HG02588 (cell line): Measurements from ENCODE around the gene RHBDF1.

Experiments used
- ATAC-seq: cut with Tn5 transposase; IDR thresholded peaks from one replicate; pipeline ENCODE4 v1.9.1; 2021; ENCODE audit warnings: mild to moderate bottlenecking, moderate library complexity; ENCODE audit not compliant: unreplicated experiment

The RHBDF1 gene, protein sequence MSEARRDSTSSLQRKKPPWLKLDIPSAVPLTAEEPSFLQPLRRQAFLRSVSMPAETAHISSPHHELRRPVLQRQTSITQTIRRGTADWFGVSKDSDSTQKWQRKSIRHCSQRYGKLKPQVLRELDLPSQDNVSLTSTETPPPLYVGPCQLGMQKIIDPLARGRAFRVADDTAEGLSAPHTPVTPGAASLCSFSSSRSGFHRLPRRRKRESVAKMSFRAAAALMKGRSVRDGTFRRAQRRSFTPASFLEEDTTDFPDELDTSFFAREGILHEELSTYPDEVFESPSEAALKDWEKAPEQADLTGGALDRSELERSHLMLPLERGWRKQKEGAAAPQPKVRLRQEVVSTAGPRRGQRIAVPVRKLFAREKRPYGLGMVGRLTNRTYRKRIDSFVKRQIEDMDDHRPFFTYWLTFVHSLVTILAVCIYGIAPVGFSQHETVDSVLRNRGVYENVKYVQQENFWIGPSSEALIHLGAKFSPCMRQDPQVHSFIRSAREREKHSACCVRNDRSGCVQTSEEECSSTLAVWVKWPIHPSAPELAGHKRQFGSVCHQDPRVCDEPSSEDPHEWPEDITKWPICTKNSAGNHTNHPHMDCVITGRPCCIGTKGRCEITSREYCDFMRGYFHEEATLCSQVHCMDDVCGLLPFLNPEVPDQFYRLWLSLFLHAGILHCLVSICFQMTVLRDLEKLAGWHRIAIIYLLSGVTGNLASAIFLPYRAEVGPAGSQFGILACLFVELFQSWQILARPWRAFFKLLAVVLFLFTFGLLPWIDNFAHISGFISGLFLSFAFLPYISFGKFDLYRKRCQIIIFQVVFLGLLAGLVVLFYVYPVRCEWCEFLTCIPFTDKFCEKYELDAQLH

GRCh38 chr16:72561-73548, at the start of gene RHBDF1:
RHBDF1 (minus strand) TSS chr16:72631; CDS start chr16:65015, 7,616 bp downstream.
- ATAC-seq, result no peak

DNA sequence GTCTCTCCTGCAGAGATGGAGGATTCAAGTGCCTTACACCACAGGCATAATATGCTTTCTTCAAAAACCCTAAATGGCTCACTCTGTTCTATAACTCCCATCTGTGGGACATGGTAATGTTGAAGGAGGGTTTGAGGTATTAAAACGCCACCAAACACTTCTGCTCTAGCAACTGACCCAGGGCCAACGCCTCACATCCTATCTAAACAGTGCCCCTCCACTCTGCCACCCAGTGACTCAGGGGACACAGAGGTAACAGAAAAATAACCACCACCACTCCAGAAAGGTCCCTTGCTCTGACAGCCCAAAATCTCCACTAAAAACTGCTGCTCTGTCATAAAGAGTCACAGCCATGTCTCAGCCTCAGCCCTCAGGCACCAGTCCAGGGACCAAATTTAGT, 48.3 kb upstream of the RHBDF1 start:
- ATAC-seq, result no peak

DNA sequence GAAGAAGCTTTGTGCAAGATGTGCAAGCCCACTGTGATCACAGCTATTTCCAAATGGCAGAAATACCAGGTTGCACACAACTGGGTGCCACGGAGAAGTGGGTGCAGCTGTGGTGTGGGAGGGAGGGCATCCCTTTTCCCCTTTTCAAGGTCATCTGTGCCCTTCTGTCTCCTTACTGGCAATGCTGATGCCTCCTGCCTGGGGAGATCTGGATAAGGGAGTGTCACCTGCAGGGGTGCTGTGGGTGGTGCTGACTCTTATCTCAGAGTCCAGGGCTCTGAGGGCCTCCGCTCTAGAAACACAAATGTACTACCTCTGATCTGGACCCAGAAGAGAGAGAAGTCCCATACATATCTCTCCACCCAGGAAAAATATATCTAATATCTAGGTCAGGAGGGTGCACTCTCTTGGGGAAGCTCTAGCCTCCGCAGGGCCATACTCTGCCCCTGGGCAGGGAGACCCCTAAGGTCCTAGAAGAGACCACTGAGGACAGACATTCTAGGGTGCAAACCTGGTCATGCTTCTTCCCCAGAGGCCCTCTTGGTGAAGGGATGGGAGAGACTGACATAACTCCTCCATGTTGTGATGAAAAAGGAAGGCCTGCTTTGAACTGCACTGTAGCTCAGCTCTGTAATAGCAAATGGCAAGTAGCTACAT, 47.5 kb upstream of the RHBDF1 start:
- no peak for ATAC-seq

- ATAC-seq, result no peak
Observed at GRCh38 chr16:119295-119694, 46.9 kb upstream of the RHBDF1 start.

GRCh38 chr16:118857-119256, 46.4 kb upstream of the RHBDF1 start:
- no peak for ATAC-seq

GRCh38 chr16:117379-118365, 45.2 kb upstream of the RHBDF1 start:
- ATAC-seq, result no peak

- ATAC-seq, result no peak
Observed at GRCh38 chr16:116015-116414, 43.6 kb upstream of the RHBDF1 start.

DNA sequence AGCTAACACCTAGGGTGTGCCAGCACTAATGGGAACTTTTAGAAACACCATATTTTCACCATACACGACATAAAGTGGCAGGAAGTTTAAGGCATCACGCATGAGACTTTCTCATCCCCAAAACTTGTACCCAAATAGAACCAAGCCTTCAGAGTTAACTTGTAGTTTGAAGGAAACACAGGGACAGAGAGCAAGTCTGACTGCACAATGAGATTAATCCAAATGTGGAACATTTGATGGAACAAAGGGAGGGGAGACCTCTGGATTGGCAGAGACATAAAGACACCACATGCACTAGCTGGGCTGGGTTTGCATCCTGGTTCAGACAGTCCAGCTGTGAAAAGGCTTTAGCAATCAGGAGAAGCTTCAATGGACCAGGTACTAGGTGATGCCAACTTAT, 41.9 kb upstream of the RHBDF1 start:
- no peak for ATAC-seq

DNA sequence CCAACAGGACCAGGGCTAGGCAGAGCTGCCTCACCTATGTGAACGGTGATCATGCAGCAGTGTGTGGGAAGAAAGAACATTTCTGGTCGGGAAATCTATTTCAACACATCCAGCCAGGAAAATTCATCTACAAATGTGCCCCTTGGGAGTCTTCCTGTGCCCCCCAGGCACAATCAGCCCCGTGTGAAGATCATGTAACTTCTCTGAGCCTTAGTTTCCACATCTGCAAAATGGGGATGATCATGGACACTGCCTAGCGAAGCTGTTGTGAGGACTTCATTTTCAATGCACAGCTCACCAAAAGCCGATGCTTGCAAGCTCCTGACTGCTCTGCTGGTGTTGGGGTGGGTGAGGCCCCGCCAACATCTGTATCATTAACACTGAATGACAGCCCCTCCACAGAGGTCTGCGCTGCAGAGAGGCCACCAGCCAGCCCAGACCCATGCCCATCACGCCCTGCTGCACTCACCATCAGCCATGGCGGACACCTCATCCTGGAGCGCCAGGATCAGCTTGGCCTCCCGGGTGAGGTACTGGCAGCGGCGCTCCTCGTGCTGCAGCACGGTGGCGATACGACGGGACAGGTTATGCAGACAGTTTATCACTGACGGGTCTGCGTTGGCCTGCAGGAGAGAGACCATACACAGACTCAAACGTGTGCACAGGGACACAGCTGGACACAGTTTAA, 39.9 kb upstream of the RHBDF1 start:
- no peak for ATAC-seq

- ATAC-seq, result no peak
Observed at GRCh38 chr16:106623-107324, 34.3 kb upstream of the RHBDF1 start.

DNA sequence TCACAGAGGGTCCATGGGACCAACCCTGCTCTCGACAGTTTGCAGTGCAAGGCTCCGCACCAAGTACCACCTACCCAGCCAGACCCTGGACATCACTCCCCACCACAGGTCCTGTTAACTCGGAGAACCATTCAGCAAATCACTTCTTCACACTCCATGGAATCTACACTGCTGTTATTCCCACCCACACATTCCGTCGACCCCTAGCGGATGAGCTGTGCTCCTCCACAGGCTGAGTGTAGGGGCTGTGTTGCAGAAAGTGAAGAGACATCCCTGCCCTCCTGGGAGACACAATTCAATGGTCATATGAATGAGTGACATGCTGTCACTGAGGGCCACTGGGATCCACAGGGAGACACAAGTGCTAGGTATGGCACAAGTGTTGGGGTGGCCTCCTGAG, 33.1 kb upstream of the RHBDF1 start:
- no peak for ATAC-seq

- ATAC-seq, result no peak
Observed at GRCh38 chr16:104928-105327, 32.5 kb upstream of the RHBDF1 start.

DNA sequence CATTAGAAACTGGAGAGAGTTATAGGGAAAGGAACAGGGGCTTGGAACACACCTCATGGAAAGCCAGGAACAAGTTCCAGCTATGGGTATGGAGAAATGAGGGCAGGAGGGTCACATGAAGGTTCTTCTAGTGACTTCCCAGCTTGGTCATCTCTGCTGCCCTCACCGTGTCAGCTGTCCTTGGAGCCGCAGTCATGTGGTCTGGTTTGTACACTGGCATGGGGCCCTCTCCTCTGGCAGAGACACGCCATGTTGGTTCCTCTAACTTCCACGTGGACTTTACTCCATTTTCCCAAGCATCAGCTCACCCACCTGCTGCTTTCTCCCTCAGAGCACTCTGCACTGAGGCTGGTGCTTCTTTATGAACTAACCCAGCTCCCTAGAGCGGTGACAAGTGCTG, 31.9 kb upstream of the RHBDF1 start:
- ATAC-seq, result no peak

GRCh38 chr16:102060-102855, 29.8 kb upstream of the RHBDF1 start:
- no peak for ATAC-seq

GRCh38 chr16:101586-101985, 29.2 kb upstream of the RHBDF1 start:
- ATAC-seq, result no peak

GRCh38 chr16:100989-101388, 28.6 kb upstream of the RHBDF1 start:
- no peak for ATAC-seq

DNA sequence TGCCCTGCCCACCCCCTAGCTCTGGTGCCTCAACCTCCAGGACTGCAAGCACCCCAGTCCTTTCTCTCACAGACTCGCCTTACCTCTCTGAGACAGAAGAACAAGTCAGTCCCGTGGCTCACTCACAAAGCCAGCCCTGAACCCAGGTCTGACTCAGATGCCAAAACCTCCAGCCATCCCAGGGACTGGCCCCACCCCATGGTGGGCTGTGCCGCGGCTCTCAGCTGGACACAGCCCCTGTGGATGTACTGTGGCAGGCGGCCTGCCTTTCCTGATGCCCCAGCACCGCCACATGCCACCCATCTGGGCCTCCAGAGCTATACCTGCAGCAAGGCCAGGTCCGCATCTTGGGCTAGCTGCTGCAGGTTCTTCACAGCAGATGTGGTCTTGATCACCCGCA, 25.4 kb upstream of the RHBDF1 start:
- no peak for ATAC-seq
